HepG2 (cell line): ENCODE measurements around the gene ST3GAL2. TPM values are rescaled to one million over a fixed set of nuclear protein-coding genes. Genes with fewer than 3 reads are reported as not detected.
A peak's percentile ranks its signal among the peaks of the same experiment; 100 is the strongest.

Experiments used
- ATF1 ChIP-seq: IDR thresholded peaks from 2 replicates; pipeline ENCODE4 v1.6.1; 2016; ENCODE audit warnings: mild to moderate bottlenecking, control low read depth
- ATF4 ChIP-seq, 2 experiments: fragments of 450-650 bp in 1 of 2; sonication (generic) in 1 of 2; formaldehyde crosslinking; IDR thresholded peaks; 2 replicates each; pipeline versions ENCODE4 v1.5.0 to v1.8.0; 2020 to 2022; ENCODE audit warnings: mild to moderate bottlenecking in 1 of 2, missing genetic modification reagents in 1 of 2
- EHMT2 ChIP-seq: fragments of 200-600 bp; sonication (generic); IDR thresholded peaks from 2 replicates; pipeline ENCODE4 v1.7.0; 2017; ENCODE audit warnings: antibody characterized with exemption, low read depth, low read length, borderline replicate concordance
- FIP1L1 ChIP-seq: fragments of 200-400 bp; formaldehyde crosslinking; IDR thresholded peaks from 2 replicates; pipeline ENCODE4 v1.6.1; 2018; ENCODE audit warnings: low read depth, mild to moderate bottlenecking, low read length, moderate library complexity, borderline replicate concordance; ENCODE audit not compliant: insufficient read depth
- HDAC1 ChIP-seq: sonication (generic); formaldehyde crosslinking; IDR thresholded peaks from 2 replicates; pipeline ENCODE4 v1.5.1; 2020; ENCODE audit warnings: mild to moderate bottlenecking, missing genetic modification reagents
- IRF9 ChIP-seq: sonication (generic); formaldehyde crosslinking; IDR thresholded peaks from 2 replicates; pipeline ENCODE4 v1.8.0; 2022; ENCODE audit warnings: missing genetic modification reagents, mild to moderate bottlenecking, borderline replicate concordance
- JUND ChIP-seq: sonication (generic); formaldehyde crosslinking; IDR thresholded peaks from 2 replicates; pipeline ENCODE4 v1.8.0; 2022; ENCODE audit warnings: mild to moderate bottlenecking, missing genetic modification reagents
- KDM3A ChIP-seq: IDR thresholded peaks from 2 replicates; pipeline ENCODE4 v1.6.1; 2018; ENCODE audit warnings: low read depth, missing compliant biosample characterization
- NCOA5 ChIP-seq: sonication (generic); formaldehyde crosslinking; IDR thresholded peaks from 2 replicates; pipeline ENCODE4 v1.4.0; 2020; ENCODE audit warnings: missing genetic modification reagents
- NR0B2 ChIP-seq: sonication (generic); formaldehyde crosslinking; IDR thresholded peaks from 2 replicates; pipeline ENCODE4 v1.4.0; 2020; ENCODE audit warnings: mild to moderate bottlenecking, missing genetic modification reagents
- UBTF ChIP-seq: sonication (generic); formaldehyde crosslinking; IDR thresholded peaks from 2 replicates; pipeline ENCODE4 v1.4.0; 2020; ENCODE audit warnings: mild to moderate bottlenecking, missing genetic modification reagents
- ZFY ChIP-seq: sonication (generic); formaldehyde crosslinking; IDR thresholded peaks from 2 replicates; pipeline ENCODE4 v1.4.0; 2020; ENCODE audit warnings: missing genetic modification reagents
- ZMAT3 ChIP-seq: sonication (generic); formaldehyde crosslinking; conservative IDR thresholded peaks from 2 replicates; pipeline ENCODE4 v1.7.0; 2021; ENCODE audit warnings: missing genetic modification reagents
- ZNF550 ChIP-seq: sonication (generic); formaldehyde crosslinking; IDR thresholded peaks from 2 replicates; pipeline ENCODE4 v1.4.0; 2020; ENCODE audit warnings: mild to moderate bottlenecking, missing genetic modification reagents, borderline replicate concordance
- ZNF552 ChIP-seq: sonication (generic); formaldehyde crosslinking; IDR thresholded peaks from 2 replicates; pipeline ENCODE4 v1.9.0; 2022; ENCODE audit warnings: missing genetic modification reagents, mild to moderate bottlenecking, borderline replicate concordance
- ZNF687 ChIP-seq: sonication (generic); formaldehyde crosslinking; IDR thresholded peaks from 2 replicates; pipeline ENCODE4 v1.5.1; 2020; ENCODE audit warnings: mild to moderate bottlenecking, missing genetic modification reagents, moderate library complexity
- ZNF75D ChIP-seq: sonication (generic); formaldehyde crosslinking; IDR thresholded peaks from 2 replicates; pipeline ENCODE4 v1.8.1; 2023; ENCODE audit warnings: missing genetic modification reagents, mild to moderate bottlenecking, borderline replicate concordance
- ZSCAN21 ChIP-seq: sonication (generic); formaldehyde crosslinking; IDR thresholded peaks from 2 replicates; pipeline ENCODE4 v1.8.0; 2022; ENCODE audit warnings: mild to moderate bottlenecking, missing genetic modification reagents, moderate library complexity, borderline replicate concordance
- polyA plus RNA-seq, 8 experiments: library from polyadenylated mRNA; depleted of rRNA in 3 of 8; stranded (reverse) in 7 of 8; unstranded in 1 of 8; fragments of >200 nt; fragmentation: Illumina TruSeq in 4 of 8; extraction: Trizol in 4 of 8; gene quantifications; 2 replicates each; pipeline versions ENCODE4 v1.2.1 to v1.2.3, GENCODE V29; 2011 to 2016; ENCODE audit warnings: low read depth in 4 of 8, missing spikeins in 1 of 8, mixed read lengths in 1 of 8; ENCODE audit not compliant: insufficient read depth in 1 of 8
- total RNA-seq, 5 experiments: library from RNA; depleted of rRNA; stranded (reverse); fragments of >200 nt; fragmentation: Illumina TruSeq; extraction: Trizol; gene quantifications; 2 replicates each; pipeline ENCODE4 v1.2.3, GENCODE V29; 2016; ENCODE audit warnings: low read depth in 1 of 5

Gene ST3GAL2
- total and polyA plus RNA-seq, 2 of the 13 experiments (the other 11 are each of a cell fraction or from before 2014, with no cell fraction given), result 16.3 to 24.9 TPM

- TF ChIP-seq FIP1L1 (no peak), UBTF (CRISPR knock-in tag) (0 out of 2 replicates have a peak, but pooled peaks have one; percentile 12), EHMT2 (no peak), ZNF75D (CRISPR knock-in tag) (no peak), IRF9 (CRISPR knock-in tag) (no peak), KDM3A (CRISPR knock-in tag) (no peak; the same call in 1 of the 2 replicates), ZNF550 (CRISPR knock-in tag) (no peak), ZSCAN21 (CRISPR knock-in tag) (no peak), ZNF687 (CRISPR knock-in tag) (peak; percentile 68; the same call in 1 of the 2 replicates), ATF4 (CRISPR knock-in tag; IDR thresholded peaks at IDR 0.05) (no peak), ATF1 (no peak), ZFY (CRISPR knock-in tag) (0 out of 2 replicates have a peak, but pooled peaks have one; percentile 4), ZMAT3 (CRISPR knock-in tag) (no peak; the same call in 1 of the 2 replicates), NCOA5 (CRISPR knock-in tag) (no peak), JUND (no peak), HDAC1 (CRISPR knock-in tag) (no peak), ZNF552 (CRISPR knock-in tag) (no peak), NR0B2 (CRISPR knock-in tag) (0 out of 2 replicates have a peak, but pooled peaks have one; percentile 14)
Observed at GRCh38 chr16:70419384-70420327, 19.2 kb downstream of the ST3GAL2 start (continued).
